ENCODE results near the gene RNF213.

RNF213 gene

GRCh38 chr17:80353718-80354275, 93.1 kb downstream of the RNF213 start:
- no peak for DNase-seq

- DNase-seq = no peak
These were observed 93.7 kb downstream of the RNF213 start for GRCh38 chr17:80354336-80354735.

- no peak for DNase-seq
These were observed 95.7 kb downstream of the RNF213 start for GRCh38 chr17:80356231-80356856.

GRCh38 chr17:80358131-80358530, 97.5 kb downstream of the RNF213 start:
- no peak for DNase-seq

- no peak for DNase-seq
These were observed 98.2 kb downstream of the RNF213 start for GRCh38 chr17:80358861-80359260.

- DNase-seq = no peak
These were observed 98.9 kb downstream of the RNF213 start for GRCh38 chr17:80359422-80360110.

- DNase-seq = no peak
These were observed 99.7 kb downstream of the RNF213 start for GRCh38 chr17:80360396-80360795.

- DNase-seq = peak; percentile 11
These were observed 101.0 kb downstream of the RNF213 start for GRCh38 chr17:80361495-80362220.

GRCh38 chr17:80362428-80363119, 101.9 kb downstream of the RNF213 start:
- no peak for DNase-seq

GRCh38 chr17:80363120-80363515, 102.5 kb downstream of the RNF213 start:
- DNase-seq = no peak

- DNase-seq = no peak
These were observed 103.0 kb downstream of the RNF213 start for GRCh38 chr17:80363518-80364090.

- DNase-seq = peak; percentile 20
These were observed 103.5 kb downstream of the RNF213 start for GRCh38 chr17:80364091-80364691.

GRCh38 chr17:80365001-80365965, 104.6 kb downstream of the RNF213 start:
- no peak for DNase-seq

- no peak for DNase-seq
These were observed 105.3 kb downstream of the RNF213 start for GRCh38 chr17:80365983-80366382.

- DNase-seq = no peak
These were observed 106.9 kb downstream of the RNF213 start for GRCh38 chr17:80367503-80367902.

- DNase-seq = no peak
These were observed 110.5 kb downstream of the RNF213 start for GRCh38 chr17:80371196-80371595.

- DNase-seq = no peak
These were observed 111.8 kb downstream of the RNF213 start for GRCh38 chr17:80372456-80372855.

GRCh38 chr17:80372922-80373570, 112.4 kb downstream of the RNF213 start:
- DNase-seq = no peak

- no peak for DNase-seq
These were observed 113.5 kb downstream of the RNF213 start for GRCh38 chr17:80374039-80374731.

Measured in fibroblast of skin of scalp (primary cell).